HEK293 (cell line): ENCODE measurements around the gene WIPI1.

Source experiments
- ZNF423 ChIP-seq: fragments of 450-650 bp; formaldehyde crosslinking; IDR thresholded peaks from 2 replicates; pipeline ENCODE4 v1.5.1; 2016; ENCODE audit warnings: missing biosample characterization, missing genetic modification characterization
- ZNF501 ChIP-seq: fragments of 450-650 bp; formaldehyde crosslinking; IDR thresholded peaks from 2 replicates; pipeline ENCODE4 v1.5.1; 2016; ENCODE audit warnings: missing biosample characterization, missing genetic modification characterization
- ZNF658 ChIP-seq: fragments of 450-650 bp; formaldehyde crosslinking; IDR thresholded peaks from 2 replicates; pipeline ENCODE4; 2016; ENCODE audit warnings: missing biosample characterization, missing genetic modification characterization
- ZNF76 ChIP-seq: fragments of 450-650 bp; formaldehyde crosslinking; IDR thresholded peaks from 2 replicates; pipeline ENCODE4; 2016; ENCODE audit warnings: low read depth, missing biosample characterization, missing genetic modification characterization, borderline replicate concordance
- TF ChIP-seq, protein P1 (sequence below): fragments of 450-650 bp; formaldehyde crosslinking; IDR thresholded peaks from 2 replicates; pipeline ENCODE4 v1.5.1; 2016; ENCODE audit warnings: missing biosample characterization, missing genetic modification characterization, borderline replicate concordance

DNA sequence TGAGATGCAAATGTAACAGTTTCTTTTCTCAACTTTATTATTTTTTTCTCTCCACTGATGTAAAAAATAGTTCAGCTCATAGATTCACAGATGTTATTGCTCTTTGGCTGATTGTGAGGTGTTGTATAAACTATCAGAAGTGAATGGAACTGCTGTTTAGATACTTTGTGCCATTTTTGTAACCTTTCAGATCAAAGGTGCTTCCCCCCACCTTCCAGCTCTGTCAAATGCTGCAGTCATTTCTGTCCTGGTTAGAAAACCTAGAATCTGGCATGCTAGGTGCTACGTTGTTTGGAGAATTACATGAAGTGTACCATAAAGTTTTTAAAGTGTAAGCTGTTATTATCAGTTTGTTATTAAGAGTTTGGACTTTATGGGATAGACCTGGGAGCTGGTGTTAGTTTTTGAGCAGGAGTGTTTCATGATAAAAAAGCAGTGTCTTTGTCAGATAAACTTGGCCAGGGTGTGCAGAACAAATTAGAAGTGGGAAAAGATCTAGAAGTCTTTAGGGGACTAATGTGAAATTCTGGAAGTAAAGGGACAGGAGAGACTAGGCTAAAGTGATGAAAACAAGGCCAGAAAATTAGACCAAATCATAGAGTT is 1.8 kb upstream of the WIPI1 start:
- TF ChIP-seq ZNF76 (tag by site-specific recombination), result no peak
- no peak for TF ChIP-seq ZNF423 (tag by site-specific recombination)
- TF ChIP-seq, protein P1, sequence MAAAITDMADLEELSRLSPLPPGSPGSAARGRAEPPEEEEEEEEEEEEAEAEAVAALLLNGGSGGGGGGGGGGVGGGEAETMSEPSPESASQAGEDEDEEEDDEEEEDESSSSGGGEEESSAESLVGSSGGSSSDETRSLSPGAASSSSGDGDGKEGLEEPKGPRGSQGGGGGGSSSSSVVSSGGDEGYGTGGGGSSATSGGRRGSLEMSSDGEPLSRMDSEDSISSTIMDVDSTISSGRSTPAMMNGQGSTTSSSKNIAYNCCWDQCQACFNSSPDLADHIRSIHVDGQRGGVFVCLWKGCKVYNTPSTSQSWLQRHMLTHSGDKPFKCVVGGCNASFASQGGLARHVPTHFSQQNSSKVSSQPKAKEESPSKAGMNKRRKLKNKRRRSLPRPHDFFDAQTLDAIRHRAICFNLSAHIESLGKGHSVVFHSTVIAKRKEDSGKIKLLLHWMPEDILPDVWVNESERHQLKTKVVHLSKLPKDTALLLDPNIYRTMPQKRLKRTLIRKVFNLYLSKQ (tag by site-specific recombination), result no peak
- TF ChIP-seq ZNF501, result no peak
- no peak for TF ChIP-seq ZNF658
